GM13976 (cell line): ENCODE results near the gene DDX17.
A peak's percentile ranks its signal among the peaks of the same experiment; 100 is the strongest.

ENCODE experiments used
- DNase-seq: peaks from one replicate; pipeline ENCODE4 v3.0.0; 2012; ENCODE audit warnings: low spot score
- in situ Hi-C: fragments of 300-500 bp; cut with MboI; formaldehyde crosslinking; loops from one replicate; pipeline ENCODE4 v1.12.0; 2022; ENCODE audit warnings: low sequenced_read_pairs, mixed read lengths, inconsistent platforms; ENCODE audit not compliant: unreplicated experiment
- TF ChIP-seq, protein P1 (sequence below): IDR thresholded peaks from 2 replicates; pipeline ENCODE4 v1.5.1; 2012; ENCODE audit warnings: borderline replicate concordance, mild to moderate bottlenecking; ENCODE audit not compliant: insufficient read depth; ENCODE audit errors: extremely low read depth, missing control alignments, control extremely low read depth

The DDX17 gene

DNA sequence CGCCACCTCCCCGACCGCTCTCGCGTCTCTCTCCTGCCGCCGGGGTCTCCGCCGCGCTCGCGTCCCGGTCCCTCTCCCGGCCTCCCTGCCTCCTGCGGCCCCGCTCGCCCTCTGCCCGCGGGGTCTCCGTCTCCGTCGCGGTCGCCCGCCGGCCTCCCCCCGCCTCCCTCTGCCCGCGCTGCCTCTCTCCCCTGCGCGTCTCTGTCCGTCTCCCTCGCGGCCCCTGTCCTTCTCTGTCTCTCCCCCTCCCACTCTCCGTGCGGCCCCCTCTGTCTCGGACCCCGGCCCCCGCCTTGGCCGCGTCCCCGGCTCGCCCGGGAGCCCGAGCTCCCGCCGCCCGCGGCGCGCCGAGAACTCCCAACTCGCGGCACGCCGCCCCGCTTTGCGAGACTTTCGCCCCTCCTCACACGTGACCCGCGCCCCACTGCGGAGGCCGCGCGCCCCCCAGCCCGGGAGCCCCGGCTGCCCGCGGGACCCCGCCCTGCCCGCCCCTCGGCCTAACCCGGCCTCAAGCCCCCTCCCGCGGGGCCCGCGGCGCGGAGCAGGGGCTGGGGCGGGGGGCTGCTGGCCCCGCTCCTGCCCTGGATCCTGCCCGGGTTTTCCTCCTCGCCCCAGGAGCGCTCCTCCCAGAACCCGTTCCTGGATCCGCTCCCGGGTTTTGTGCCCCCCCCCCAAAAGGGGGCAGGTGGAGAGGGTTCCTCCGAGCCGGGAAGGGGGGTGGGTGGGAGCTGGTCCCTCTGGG lies 50.4 kb downstream of the DDX17 start:
- no peak for DNase-seq
- TF ChIP-seq, protein P1, sequence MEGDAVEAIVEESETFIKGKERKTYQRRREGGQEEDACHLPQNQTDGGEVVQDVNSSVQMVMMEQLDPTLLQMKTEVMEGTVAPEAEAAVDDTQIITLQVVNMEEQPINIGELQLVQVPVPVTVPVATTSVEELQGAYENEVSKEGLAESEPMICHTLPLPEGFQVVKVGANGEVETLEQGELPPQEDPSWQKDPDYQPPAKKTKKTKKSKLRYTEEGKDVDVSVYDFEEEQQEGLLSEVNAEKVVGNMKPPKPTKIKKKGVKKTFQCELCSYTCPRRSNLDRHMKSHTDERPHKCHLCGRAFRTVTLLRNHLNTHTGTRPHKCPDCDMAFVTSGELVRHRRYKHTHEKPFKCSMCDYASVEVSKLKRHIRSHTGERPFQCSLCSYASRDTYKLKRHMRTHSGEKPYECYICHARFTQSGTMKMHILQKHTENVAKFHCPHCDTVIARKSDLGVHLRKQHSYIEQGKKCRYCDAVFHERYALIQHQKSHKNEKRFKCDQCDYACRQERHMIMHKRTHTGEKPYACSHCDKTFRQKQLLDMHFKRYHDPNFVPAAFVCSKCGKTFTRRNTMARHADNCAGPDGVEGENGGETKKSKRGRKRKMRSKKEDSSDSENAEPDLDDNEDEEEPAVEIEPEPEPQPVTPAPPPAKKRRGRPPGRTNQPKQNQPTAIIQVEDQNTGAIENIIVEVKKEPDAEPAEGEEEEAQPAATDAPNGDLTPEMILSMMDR, result no peak
- in situ Hi-C loops, result no loop called here

DNA sequence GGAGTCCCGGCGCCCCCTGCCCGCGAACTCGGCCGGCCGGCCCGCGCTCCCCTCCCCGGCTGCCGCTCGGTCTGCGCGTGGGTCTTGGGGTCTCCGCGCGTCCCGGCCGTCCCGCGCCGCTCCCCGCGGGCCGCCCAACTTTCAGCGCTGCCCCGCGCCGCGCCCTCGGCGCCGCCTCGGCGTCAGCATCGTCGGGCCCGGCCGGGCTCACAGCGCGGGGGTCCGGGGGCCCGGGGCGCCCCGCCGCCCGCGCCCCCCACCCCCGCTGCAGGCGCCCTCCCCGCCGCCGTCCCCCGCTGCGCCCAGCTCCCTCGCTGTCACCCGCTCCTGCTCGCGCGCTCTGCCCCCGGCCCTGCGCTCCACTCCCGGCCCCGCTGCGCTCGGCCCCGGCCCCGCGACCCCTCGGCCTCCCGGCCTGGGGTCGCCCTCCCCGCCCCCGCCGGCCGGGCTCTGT lies 51.0 kb downstream of the DDX17 start, which contains the start of gene KCNJ4:
Gene KCNJ4, minus strand, starts transcription at position 124 of the 454 bp plus-strand sequence. CDS start 27,067 bp downstream, outside the sequence.
- in situ Hi-C loops, result no loop called here
- TF ChIP-seq, protein P1, result no peak
- no peak for DNase-seq

DNA sequence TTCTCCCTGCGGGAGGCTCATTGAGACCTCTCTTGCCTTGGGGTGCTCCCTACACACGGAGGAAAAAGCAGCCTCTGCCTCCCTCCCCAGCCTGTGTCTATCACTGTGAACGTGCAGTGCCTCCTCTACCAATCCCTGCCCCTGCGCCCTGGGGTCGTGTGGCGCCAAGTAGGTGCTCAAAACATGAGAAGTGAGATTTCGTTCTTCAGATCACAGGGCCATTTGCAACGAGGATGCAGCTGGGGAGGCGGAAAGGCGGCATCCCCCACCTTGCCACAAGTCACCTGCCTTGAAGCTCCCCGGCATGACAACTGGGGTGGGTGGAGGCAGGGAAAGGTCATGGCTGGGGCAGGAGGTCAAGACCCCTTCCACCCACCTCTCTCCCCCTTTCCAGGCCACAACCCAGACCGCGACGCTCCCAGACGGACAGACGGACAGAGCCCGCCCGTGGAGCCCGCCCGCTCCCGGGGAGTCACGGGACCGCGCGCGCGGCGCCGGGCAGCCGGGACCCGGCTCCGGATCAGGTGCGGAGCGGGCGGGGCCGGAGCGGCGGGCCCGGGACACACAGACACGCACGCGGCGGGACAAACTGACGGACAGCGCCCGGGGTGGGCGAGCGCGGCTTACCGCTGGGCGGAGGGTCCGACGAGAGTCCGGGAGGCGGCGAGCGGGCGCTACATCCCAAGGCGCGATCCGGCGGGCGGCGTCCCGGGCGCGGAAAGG lies 51.6 kb downstream of the DDX17 start:
- TF ChIP-seq, protein P1, result no peak
- in situ Hi-C loops, result no loop called here
- DNase-seq, result peak; percentile 70

DNA sequence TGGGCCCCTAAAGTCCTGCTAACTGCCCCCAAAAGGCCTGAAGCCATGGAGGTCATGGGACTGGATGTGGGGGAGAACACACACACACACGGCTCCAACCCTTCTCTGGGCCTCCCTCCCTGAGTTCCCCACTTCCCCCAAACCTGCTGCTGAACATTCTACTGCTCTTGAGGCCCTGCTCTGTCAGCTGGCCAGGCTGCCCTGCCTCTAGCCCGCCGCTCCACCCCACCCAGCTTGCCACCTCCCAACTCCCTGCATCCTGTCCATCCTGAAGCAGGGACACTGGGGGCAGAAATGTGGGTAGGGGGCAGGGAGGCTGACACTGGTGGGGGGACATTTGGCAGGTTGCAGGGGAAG lies 52.1 kb downstream of the DDX17 start:
- TF ChIP-seq, protein P1, result no peak
- in situ Hi-C loops, result no loop called here
- no peak for DNase-seq

DNA sequence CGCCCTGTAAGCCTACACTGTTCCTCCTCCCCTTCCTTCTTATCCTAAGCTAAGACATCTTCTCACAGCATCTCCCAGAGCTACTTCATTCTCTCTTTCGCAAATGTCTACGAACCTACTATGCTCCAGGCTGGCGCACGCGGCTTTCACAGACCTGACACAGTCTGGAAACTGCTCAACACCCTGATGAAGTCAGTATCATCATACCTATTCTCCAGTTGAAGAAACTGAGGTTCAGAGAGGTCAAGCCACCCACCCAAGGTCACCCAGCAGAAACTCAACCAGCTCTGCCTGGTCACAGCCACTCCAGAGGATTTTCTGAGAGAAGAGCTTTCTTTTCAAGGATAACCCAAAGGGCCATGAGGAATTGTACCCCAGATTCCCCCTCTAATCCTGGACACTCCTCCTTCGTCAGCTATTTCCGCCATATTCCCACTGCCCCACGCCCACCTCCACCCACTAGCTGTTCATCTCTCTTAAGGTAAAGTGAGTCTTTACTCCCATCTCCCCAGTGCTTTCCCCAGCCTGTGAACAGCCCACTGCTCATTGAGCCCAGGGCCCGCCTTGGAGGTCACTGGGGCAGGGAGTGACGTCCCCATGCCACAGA lies 52.9 kb downstream of the DDX17 start:
- no peak for DNase-seq
- TF ChIP-seq, protein P1, result no peak
- in situ Hi-C loops, result no loop called here

DNA sequence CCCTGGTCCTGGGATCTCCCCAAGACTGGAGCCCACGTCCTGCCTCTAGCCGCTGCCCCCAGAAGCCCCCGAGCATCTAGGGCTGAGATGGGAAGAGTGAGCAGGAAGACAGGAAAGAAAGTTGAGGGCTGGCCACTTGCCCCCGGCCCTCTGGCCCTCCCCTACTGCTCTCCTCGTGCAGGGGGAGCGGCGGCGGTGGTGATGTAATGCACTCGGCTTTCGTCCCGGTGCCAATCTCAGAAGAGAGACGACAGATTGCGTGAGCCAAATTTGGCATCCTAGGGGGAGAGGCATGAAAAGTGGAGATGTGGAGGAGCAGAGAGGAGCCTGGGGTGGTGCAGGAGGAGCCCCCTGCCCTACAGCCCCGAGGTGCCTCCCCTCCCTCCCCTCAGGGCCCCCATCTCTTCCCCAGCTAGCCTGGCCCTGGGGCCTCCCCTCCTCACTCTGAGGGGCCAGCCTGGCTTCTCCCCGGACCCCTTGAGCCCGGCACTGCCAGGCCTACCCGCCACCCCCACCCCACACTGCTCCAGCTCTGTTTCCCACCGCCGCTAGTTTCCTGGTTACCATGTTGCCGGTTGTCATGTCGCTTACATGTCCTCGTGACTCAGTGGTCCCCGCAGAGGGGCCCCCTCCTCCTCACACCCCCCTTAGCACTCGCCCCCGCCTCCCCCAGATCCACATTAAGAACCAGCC lies 53.6 kb downstream of the DDX17 start:
- in situ Hi-C loops, result no loop called here
- TF ChIP-seq, protein P1, result no peak
- DNase-seq, result no peak
